ENCODE data around the gene SLC7A1.

DNA sequence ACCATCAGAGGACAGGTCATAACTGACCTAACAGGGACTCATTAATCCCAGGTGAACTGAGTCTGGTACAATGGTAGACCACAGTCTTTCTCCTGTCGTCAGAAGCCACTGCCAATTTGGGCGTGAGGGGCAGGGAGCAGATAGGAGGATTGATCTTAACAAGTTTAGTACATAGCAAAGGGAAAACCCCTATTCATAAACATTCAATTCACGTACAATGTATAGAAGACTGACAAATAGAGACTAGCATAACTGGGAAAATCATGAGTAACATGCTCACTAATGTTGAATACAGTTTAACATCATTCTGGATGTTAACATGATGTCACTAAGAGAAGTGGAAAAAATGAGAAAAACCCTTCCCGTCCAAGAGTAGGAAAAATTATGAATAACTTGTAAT is 54.1 kb downstream of the SLC7A1 start:
- TF ChIP-seq POLR2A (IDR thresholded peaks at IDR 0.05), result no peak
- no peak for TF ChIP-seq CTCF (IDR thresholded peaks at IDR 0.05 in 8 of 11, conservative IDR thresholded peaks at IDR 0.05 in 3 of 11)

Measured in spleen (tissue), 7 donors.